ENCODE data around the gene ADNP2.

The ADNP2 gene, protein sequence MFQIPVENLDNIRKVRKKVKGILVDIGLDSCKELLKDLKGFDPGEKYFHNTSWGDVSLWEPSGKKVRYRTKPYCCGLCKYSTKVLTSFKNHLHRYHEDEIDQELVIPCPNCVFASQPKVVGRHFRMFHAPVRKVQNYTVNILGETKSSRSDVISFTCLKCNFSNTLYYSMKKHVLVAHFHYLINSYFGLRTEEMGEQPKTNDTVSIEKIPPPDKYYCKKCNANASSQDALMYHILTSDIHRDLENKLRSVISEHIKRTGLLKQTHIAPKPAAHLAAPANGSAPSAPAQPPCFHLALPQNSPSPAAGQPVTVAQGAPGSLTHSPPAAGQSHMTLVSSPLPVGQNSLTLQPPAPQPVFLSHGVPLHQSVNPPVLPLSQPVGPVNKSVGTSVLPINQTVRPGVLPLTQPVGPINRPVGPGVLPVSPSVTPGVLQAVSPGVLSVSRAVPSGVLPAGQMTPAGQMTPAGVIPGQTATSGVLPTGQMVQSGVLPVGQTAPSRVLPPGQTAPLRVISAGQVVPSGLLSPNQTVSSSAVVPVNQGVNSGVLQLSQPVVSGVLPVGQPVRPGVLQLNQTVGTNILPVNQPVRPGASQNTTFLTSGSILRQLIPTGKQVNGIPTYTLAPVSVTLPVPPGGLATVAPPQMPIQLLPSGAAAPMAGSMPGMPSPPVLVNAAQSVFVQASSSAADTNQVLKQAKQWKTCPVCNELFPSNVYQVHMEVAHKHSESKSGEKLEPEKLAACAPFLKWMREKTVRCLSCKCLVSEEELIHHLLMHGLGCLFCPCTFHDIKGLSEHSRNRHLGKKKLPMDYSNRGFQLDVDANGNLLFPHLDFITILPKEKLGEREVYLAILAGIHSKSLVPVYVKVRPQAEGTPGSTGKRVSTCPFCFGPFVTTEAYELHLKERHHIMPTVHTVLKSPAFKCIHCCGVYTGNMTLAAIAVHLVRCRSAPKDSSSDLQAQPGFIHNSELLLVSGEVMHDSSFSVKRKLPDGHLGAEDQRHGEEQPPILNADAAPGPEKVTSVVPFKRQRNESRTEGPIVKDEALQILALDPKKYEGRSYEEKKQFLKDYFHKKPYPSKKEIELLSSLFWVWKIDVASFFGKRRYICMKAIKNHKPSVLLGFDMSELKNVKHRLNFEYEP

DNA sequence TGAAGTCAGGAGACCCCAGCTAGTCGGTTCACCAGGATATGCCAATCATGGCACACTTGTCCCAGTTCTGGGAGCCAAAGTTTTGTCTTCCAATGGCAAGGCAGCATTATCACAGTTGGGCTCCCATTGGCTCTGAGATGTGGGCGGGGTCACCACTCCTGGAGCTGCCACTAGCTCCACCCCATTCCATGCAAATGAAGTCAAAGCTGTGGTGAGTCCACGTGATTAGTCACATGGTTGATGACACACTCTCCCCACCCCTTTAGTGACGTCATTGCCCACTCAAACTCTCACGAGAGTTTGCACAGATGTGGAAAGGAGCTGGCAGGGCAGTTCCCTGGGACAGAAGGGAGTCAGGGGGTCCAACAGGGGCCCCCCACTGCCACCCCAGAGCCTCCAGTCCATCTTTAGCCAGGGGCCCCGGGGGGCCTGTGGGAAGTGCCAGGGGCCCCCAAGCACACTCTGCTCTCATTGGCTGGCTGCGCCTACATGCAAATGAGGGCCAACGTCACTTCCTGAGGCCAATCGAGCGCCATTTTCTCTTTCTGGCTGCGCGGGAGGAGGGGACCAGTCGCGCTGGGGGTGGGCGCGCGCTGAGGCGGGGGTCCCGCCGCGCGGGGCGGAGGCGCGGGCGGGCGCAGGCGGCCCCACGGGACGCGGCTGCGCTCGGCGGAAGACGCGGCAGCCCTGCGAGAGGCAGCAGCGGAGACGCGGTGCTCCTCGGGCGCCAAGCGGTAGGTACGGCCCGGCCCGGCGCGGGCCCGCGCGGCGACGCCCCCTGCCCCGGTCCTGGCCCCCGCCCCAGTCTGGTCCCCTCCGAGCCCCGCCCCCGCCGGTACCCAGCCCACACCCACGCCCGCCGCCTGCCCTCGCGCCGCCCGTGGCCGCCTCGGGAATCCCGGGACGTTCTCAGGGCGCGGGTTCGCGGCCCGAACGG lies at the start of gene ADNP2:
ADNP2 (plus strand) TSS at position 524 of the 937 bp plus-strand sequence. CDS start 8,281 bp downstream, outside the sequence.
- DNase-seq = peak; percentile 95

DNA sequence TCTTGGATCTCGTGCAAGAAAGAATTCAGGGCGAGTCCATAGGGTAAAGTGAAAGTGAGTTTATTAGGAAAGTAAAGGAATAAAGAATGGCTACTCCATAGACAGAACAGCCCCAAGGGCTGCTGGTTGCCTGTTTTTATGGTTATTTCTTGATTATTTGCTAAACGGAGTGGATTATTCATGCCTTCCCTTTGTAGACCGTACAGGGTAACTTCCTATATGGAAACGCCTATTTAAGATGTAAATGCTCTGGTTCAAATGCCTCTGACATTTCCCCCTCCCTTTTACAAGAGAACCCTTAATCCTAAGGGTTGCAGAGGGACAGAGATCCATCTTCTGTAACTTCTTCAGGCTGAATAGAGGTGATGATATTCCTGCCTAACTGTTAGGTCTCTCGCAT lies 49.1 kb upstream of the ADNP2 start:
- DNase-seq = no peak

DNA sequence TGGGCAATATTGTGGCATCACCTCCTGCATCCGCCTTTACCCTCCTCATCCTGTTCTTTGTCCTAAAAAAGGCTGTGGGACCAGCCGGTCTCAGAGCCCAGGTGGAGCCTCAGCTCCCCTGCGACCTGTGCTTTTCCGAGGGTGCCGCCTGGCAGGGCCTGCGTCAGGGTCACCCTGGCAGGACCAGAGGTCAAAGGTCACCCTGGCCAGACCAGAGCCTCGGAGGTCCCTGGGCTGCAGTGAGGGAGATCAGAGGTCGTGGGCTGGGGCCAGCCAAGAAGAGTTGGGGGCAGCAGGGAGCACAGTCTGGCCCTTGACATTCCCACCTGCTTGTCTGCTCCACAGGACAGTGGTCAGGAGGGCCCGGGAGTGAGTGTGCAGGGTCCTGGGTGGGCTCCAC lies 43.4 kb upstream of the ADNP2 start:
- no peak for DNase-seq

DNA sequence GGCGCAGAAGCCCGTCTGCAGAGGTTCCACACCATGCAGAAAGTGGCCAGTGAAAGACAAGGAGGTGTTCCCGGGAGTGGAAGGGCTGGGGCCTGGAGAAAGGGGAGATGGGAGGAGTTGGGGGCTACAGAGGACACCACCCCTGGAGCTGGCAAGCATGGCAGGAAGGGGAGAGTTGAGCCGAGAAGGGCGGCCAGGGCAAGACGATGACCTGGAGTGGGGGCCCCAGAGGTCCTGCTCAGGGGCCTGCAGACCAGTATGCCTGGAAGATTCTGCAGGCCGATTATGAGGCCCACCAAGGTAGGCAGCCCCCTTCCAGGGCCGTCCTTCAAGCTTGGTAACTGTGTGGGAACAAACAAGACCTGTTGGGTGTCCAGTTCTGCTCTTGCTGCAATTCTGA lies 41.7 kb upstream of the ADNP2 start:
- no peak for DNase-seq

DNA sequence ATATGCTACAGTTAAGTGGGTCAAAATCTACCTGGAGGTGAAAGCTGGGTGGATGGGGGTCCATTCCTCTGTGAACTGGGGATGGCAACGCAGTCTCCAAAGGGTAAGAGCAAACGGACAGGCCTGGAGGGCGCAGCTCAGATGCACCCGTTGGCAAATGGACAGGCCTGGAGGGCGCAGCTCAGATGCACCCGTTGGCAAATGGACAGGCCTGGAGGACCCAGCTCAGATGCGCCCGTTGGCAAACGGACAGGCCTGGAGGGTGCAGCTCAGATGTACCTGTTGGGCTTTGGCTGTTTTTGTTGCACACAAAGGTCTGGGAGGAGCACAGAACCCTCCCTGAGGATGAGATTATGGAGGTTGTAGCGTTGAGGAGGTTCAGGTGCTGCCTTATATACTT lies 41.2 kb upstream of the ADNP2 start:
- DNase-seq = no peak

DNA sequence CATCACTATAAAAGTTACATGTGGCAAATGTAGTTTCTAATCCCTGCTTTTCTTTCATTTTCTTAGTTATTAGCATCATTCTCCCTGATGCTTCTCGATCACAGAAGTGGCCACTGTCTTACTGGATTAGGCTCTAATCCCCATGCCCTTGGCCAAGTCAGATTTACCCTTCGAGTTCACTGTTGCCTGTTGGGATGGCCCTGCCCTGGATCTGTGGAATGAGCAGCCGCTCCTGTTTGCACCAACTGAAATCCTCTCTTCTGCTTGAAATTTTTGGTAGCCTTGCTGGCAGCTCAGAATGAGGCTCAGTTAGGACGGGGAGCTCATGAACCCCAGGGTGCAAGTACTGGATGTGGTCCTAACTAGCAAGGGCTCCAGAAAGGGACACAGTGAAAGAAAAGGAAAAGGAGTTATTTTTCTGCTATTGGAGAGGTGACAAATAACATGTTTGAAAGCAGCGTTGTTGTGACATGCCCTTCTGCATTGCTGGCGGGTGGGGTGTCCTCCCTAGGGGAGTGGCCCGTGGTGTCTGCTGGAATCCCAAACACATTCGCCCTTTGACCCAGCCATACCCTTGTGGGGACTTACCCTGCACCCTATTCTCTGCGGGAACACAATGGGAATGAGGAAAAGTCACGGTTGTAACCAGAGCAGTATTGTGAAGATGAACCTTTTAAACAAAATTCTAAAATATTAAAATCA lies 40.3 kb upstream of the ADNP2 start:
- no peak for DNase-seq

DNA sequence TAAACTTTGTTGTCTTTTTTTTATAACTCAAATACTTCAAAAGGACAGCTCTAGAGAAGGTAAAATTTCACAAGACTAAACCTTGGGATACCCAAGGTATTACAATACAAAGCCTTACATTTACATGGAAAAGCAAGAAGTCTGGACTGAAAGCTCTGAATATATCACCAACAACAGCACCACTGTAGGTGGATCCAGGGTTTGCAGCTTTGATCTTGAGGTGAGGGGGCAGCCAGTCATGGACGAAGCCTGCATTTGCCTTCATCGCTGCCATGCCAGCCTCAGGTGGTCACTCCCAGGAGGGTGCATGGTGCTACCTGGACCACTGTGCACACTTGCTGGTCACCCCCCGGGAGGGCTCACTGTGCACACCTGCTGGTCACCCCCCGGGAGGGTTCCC lies 38.2 kb upstream of the ADNP2 start:
- DNase-seq = no peak

DNA sequence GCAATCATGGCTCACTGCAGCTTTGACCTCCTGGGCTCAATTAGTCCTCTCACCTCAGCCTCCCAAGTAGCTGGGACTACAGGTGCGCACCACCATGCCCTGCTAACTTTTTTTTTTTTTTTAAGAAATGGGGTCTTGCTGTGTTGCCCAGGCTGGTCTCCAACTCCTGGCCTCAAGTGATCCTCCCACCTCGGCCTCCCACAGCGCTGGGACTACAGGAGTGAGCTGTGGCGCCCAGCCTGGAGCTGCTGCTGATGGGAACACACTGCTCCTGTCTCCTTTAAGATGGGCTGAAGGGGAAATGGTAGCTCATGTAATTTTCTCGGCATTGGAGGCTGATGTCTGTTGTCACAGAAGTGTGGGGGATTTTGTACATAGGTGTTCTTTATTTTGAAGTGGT lies 34.9 kb upstream of the ADNP2 start:
- DNase-seq = no peak

DNA sequence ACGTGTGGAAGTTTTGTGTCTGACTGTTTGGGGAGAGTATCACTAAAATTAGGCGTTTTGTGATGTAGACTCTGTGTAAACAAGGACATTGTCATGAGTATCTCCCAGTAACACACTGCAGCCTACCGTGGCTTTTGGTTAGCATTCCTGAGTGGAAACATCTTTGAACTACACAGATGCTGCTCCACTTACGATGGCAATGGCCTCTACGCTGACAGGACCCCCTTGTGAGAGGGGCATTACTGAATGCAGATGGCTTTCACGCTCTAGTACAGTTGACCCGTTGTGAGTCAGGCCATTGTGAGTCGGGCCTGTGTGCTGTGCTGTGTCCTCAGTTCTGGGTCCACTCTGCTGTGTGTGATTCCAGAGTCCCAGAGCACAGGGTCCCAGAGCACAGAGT lies 34.4 kb upstream of the ADNP2 start:
- DNase-seq = no peak

DNA sequence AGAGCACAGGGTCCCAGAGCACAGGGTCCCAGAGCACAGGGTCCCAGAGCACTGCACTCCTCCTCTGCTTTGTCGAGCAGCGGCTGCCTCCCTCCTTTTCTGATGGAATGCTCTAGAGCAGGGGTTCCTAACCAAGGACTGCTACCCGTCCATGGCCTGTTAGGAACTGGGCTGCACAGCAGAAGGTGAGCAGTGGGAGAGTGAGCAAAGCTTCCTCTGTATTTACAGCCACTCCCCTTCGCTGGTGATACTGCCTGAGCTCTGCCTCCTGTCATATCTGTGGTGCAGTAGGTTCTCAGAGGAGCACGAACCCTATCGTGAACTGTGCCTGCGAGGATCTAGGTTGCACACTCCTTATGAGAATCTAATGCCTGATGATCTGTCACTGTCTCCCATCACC lies 33.1 kb upstream of the ADNP2 start:
- DNase-seq = no peak

DNA sequence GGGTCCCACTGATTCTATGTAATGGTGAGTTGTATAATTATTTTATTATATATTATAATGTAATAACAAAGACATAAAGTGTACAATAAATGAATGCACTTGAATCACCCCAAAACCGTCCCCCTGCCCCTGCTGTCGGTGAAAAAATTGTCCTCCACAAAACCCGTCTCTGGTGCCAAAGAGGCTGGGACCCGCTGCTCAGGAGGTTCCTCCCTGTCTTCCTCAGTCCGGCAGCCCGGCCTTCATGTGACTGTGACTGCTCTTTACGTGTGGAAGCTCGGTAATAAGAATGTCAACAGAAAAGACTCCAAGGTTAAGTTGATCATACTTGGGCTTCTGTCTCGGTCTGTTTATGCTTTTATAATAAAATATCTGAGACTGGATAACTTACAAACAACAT lies 32.7 kb upstream of the ADNP2 start:
- DNase-seq = no peak

DNA sequence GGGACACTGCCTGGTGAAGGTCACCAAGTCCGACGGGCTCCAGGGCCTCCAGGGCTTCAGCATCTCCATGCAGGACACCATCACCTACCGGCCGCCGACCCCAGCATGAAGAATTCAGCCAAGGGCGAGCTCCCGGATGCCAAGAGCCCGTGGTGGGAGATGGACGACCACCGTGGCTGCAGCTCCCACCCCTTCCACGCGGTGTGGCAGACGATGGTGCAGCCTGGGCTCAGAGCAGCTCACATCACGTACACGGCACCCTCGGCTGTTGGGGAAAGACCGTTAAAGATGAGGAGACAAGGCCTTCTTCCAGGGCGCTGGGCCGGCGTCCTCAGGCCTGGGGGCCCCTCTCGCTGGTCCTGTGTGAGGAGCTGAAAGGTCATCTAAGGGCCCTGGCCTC lies 31.2 kb upstream of the ADNP2 start:
- DNase-seq = no peak

DNA sequence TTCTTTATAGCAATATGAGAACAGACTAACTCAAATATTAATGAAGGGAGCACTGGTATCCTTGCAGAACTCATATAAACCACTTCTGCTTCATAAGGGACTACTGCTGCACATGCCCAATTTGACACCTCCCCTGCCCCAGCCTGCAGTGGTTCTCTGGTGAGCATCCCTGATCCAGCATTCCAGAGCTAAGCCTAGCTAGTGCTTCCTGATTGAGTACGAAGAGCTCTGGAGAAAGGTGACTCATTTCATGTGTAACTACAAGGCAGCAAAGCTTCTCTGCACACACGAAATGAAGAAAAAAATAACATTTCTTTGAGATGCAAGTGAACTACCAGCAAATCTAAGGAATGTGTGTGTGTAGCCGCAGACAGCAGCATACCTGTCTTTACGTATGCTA lies 22.8 kb upstream of the ADNP2 start:
- no peak for DNase-seq

DNA sequence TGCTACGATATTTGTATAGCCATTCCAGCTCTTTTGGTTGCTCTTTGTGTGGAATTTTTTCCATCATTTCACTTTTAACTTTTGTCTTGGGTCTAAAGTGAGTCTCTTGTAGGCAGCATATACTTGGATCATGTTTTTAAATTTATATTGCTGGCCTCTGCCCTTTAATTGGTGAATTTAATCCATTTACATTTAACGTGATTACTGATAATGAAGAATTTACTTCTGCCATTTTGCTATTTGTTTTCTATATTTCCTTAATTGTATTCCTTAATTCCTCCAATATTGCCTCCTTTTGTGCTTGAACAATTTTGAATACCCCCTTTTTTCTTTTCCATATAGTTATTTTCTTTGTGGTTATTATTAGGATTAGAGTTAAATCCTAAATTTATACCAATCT lies 21.0 kb upstream of the ADNP2 start:
- no peak for DNase-seq

DNA sequence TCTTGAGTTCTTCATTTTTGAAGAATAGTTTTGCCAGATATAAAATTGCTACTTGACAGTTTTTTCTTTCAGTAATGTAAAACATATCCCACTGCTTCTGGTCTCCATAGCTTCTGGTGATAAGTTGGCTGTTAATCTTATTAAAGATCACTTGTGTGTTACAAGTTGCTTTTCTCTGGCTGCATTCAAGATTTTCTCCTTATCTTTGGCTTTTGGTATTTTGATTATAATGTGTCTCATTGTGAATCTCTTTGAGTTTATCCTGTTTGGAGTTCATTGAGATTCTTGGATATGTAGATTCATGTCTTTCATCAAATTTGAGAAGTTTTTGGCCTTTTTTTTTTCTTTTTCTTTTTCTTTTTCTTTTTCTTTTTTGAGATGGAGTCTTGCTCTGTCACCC lies 20.2 kb upstream of the ADNP2 start:
- DNase-seq = no peak

DNA sequence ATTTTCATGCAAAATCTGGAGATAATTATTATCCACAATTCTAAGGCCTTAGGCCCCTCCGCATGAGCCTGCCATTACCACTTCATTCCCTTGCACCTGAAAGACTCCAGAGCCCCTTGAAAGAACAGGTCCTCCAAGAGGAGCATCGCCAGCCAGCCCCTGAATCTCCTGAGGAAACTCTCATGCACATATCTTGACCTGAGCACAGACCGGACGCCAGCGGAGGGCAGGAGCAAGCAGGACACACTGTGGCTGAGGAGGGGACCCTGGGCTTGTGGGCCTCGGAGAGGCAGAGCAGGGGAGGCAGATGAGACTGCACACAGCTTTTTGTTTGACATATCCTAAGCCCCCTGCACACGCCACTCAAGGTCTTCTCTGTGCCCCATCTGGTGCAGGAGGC lies 13.6 kb upstream of the ADNP2 start:
- no peak for DNase-seq

DNA sequence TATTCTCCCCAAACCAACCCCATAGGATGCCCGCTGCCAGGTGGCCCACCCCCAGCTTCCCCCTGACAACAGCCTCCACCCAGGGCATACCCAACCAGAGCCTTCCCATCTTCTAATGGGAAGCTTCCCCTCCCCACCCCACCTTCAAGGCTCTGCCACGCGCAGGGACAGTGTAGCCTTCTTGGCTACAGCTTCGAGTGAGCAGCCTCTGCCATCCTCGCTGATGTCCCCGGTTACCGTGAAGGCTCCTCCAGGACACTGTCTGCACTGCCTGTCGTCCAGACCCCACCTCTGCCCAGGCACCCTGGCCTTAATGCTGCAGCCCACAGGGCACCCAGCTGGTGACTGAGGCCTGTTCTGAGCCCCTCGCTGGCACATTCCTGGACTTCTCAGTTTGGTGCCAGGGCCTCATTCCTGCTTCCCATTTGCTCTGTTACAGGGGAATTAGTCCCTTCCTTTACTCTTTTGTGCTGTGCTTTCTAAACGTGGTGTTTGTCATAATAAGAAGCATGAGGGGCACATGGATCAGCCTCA lies 13.0 kb upstream of the ADNP2 start:
- no peak for DNase-seq

DNA sequence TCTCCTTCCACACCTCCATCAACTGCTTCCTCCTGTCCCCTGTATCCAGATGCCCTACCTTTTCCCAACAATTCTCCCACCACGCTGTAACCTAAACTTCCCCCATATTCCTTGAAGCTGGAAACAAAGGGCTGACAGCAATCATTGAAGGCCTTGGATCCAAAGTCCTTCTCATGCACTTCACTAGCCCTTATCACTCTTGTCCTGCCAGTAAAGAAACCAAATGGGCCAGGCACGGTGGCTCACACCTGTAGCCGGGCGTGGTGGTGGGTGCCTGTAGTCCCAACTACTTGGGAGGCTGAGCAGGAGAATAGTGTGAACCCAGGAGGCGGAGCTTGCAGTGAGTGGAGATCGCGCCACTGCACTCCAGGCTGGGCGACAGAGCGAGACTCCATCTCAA lies 11.9 kb upstream of the ADNP2 start:
- DNase-seq = no peak

DNA sequence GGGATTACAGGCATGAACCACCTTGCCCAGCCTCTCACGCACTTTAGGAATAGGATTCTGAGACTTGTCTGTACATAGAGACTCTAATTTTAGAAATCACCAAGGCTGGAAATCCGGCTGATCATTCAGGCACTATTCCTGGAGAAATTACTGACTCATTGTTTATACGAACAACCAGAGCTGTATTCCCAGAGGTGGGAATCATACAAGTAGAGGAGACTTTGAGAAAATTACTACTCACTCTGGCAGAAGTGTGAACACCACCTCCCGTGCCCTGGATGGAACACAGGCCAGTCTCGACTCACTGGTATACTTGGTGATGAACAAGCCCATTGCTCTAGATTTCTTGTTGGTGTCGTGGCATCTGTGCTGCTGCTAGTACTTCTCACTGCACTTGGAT lies 5.8 kb upstream of the ADNP2 start:
- DNase-seq = no peak

DNA sequence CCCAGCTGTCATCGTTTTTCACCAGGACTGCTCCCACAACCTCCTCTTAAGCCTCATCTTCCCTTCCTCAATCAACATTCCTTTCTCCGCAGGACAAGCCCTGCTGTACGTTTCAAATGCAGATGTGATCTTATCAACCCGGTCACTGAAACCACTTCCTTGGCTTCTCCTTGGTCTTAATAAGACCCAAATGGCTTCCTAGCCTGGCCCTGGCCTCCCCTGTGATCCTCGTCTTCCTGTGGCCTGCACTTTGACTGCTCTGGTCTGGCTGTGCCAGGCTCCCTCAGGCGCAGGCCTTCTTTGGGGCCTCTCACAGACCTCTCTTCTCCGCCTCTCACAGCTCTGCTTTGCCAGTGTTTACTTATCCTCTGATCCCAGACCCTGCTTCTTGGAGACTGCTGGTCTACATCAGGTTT lies 4.7 kb upstream of the ADNP2 start:
- no peak for DNase-seq

DNA sequence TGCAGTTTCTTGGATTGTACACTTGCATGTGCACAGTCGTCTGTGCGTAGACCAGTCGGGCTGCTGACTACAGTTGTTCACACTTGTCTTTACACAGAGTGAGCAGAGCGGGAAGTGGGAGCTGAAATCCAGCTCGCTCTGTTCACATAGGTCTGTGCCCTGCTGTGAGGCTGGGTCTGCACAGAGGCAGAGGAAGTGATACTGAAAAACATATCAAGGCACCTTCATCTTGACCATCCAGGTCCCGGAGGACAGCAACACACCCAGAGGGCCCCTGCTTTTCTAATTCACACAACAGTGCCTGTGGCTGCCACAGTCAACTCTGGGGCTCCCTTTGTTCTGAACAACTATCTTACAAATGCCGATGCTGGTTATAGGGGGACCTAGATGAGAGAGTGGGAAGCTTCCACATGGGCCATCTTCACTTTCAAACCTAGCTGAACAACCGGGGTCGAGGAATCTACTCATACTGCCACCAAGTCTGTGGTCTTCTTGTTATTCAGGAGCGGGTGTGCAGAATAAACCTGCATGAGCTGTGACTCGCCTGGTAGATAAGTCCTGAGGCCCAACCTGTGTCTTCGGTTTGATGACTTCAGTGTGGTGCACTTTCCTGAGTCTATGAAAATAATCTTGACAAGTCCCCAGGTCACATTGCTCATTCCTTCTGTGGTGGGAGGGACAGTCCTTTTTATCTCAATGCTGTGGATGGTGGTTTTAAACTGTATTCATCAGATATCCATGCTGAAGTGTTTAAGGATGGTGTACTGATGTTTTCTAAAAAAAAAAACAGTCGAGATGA lies 3.5 kb upstream of the ADNP2 start:
- no peak for DNase-seq

All from NCI-H1436 (cell line).